ENCODE data around the gene PARP11.

The PARP11 gene

GRCh38 chr12:3896801-3897351, 23.7 kb upstream of the PARP11 start:
- TF ChIP-seq POLR2AphosphoS5 (IDR thresholded peaks at IDR 0.05; ENCODE audit: low read depth, low read length) (no peak), TAF1 (IDR thresholded peaks at IDR 0.05; ENCODE audit: borderline replicate concordance, insufficient read depth, low read length) (no peak), FOXP2 (optimal IDR thresholded peaks at IDR 0.05; ENCODE audit: borderline replicate concordance, extremely low read depth, extremely low read length, insufficient read depth) (no peak), REST (IDR thresholded peaks at IDR 0.05; ENCODE audit: insufficient read depth in 1 of 2, low read depth in 2 of 2, low read length in 2 of 2) (no peak), SIN3A (IDR thresholded peaks at IDR 0.05; ENCODE audit: borderline replicate concordance, insufficient read depth, low read length) (no peak)

GRCh38 chr12:3896356-3896755, 23.2 kb upstream of the PARP11 start:
- TF ChIP-seq POLR2AphosphoS5 (IDR thresholded peaks at IDR 0.05; ENCODE audit: low read depth, low read length) (no peak), SIN3A (IDR thresholded peaks at IDR 0.05; ENCODE audit: borderline replicate concordance, insufficient read depth, low read length) (no peak), REST (IDR thresholded peaks at IDR 0.05; ENCODE audit: insufficient read depth in 1 of 2, low read depth in 2 of 2, low read length in 2 of 2) (no peak), TAF1 (IDR thresholded peaks at IDR 0.05; ENCODE audit: borderline replicate concordance, insufficient read depth, low read length) (no peak), FOXP2 (optimal IDR thresholded peaks at IDR 0.05; ENCODE audit: borderline replicate concordance, extremely low read depth, extremely low read length, insufficient read depth) (no peak)

- no peak for TF ChIP-seq REST (IDR thresholded peaks at IDR 0.05; ENCODE audit: insufficient read depth in 1 of 2, low read depth in 2 of 2, low read length in 2 of 2)
- TF ChIP-seq FOXP2 (optimal IDR thresholded peaks at IDR 0.05; ENCODE audit: borderline replicate concordance, extremely low read depth, extremely low read length, insufficient read depth) = no peak
- no peak for TF ChIP-seq POLR2AphosphoS5 (IDR thresholded peaks at IDR 0.05; ENCODE audit: low read depth, low read length)
- no peak for TF ChIP-seq TAF1 (IDR thresholded peaks at IDR 0.05; ENCODE audit: borderline replicate concordance, insufficient read depth, low read length)
- no peak for TF ChIP-seq SIN3A (IDR thresholded peaks at IDR 0.05; ENCODE audit: borderline replicate concordance, insufficient read depth, low read length)
Measured at GRCh38 chr12:3892631-3893030, 19.4 kb upstream of the PARP11 start.

GRCh38 chr12:3891201-3891600, 18.0 kb upstream of the PARP11 start:
- no peak for TF ChIP-seq SIN3A (IDR thresholded peaks at IDR 0.05; ENCODE audit: borderline replicate concordance, insufficient read depth, low read length)
- TF ChIP-seq FOXP2 (optimal IDR thresholded peaks at IDR 0.05; ENCODE audit: borderline replicate concordance, extremely low read depth, extremely low read length, insufficient read depth) = no peak
- TF ChIP-seq REST (IDR thresholded peaks at IDR 0.05; ENCODE audit: insufficient read depth in 1 of 2, low read depth in 2 of 2, low read length in 2 of 2) = no peak
- no peak for TF ChIP-seq TAF1 (IDR thresholded peaks at IDR 0.05; ENCODE audit: borderline replicate concordance, insufficient read depth, low read length)
- no peak for TF ChIP-seq POLR2AphosphoS5 (IDR thresholded peaks at IDR 0.05; ENCODE audit: low read depth, low read length)

- TF ChIP-seq SIN3A (IDR thresholded peaks at IDR 0.05; ENCODE audit: borderline replicate concordance, insufficient read depth, low read length) = no peak
- no peak for TF ChIP-seq REST (IDR thresholded peaks at IDR 0.05; ENCODE audit: insufficient read depth in 1 of 2, low read depth in 2 of 2, low read length in 2 of 2)
- TF ChIP-seq POLR2AphosphoS5 (IDR thresholded peaks at IDR 0.05; ENCODE audit: low read depth, low read length) = no peak
- TF ChIP-seq FOXP2 (optimal IDR thresholded peaks at IDR 0.05; ENCODE audit: borderline replicate concordance, extremely low read depth, extremely low read length, insufficient read depth) = no peak
Measured at GRCh38 chr12:3888659-3889058, 15.5 kb upstream of the PARP11 start.
